HEK293 (cell line): ENCODE results near the gene CACNG1.

Source experiments
- CTCF ChIA-PET: fragments of 350-600 bp; formaldehyde crosslinking; extraction: SDS; loops from one replicate; lab custom pipeline; 2021; ENCODE audit warnings: antibody characterized with exemption; lab: Yijun Ruan, JAX
- POLR2A ChIA-PET: fragments of 300-600 bp; formaldehyde crosslinking; extraction: SDS; loops from one replicate; lab custom pipeline; 2020; ENCODE audit warnings: antibody characterized with exemption, inconsistent platforms; lab: Yijun Ruan, JAX
- H3K27ac ChIP-seq: fragments of 200-500 bp; sonication (Bioruptor generic); 2 replicates; pipeline ENCODE4 v1.5.1; 2014; ENCODE audit warnings: low read depth, low read length, control low read depth, inconsistent platforms; ENCODE audit errors: extremely low read depth
- H3K36me3 ChIP-seq, 2 experiments: fragments of 200-500 bp in 1 of 2; sonication (Bioruptor generic) in 1 of 2; 1 replicate in 1 of 2; 2 replicates in 1 of 2; pipeline ENCODE4 v1.5.1; 2014 to 2017; ENCODE audit warnings: inconsistent platforms in 2 of 2, low read length in 2 of 2; ENCODE audit not compliant: control insufficient read depth in 2 of 2, insufficient read depth in 1 of 2
- H3K4me1 ChIP-seq: fragments of 200-500 bp; sonication (Bioruptor generic); 2 replicates; pipeline ENCODE4 v1.5.1; 2014; ENCODE audit warnings: mild to moderate bottlenecking, low read length, inconsistent platforms; ENCODE audit not compliant: control insufficient read depth, insufficient read depth
- H3K4me3 ChIP-seq: 2 replicates; pipeline ENCODE4 v1.5.1; 2011; ENCODE audit warnings: low read depth, mild to moderate bottlenecking, control low read depth, low read length, moderate library complexity
- H3K9me3 ChIP-seq: fragments of 200-500 bp; sonication (Bioruptor generic); 2 replicates; pipeline ENCODE4 v1.5.1; 2014; ENCODE audit warnings: low read depth, low read length, inconsistent platforms; ENCODE audit not compliant: control insufficient read depth, insufficient read depth
- ATF2 ChIP-seq: fragments of 450-650 bp; formaldehyde crosslinking; IDR thresholded peaks from 2 replicates; pipeline ENCODE4 v1.5.1; 2016; ENCODE audit warnings: missing biosample characterization, missing genetic modification characterization, low read depth
- EGR2 ChIP-seq: fragments of 450-650 bp; formaldehyde crosslinking; IDR thresholded peaks from 2 replicates; pipeline ENCODE4 v1.5.1; 2016; ENCODE audit warnings: low read depth, missing biosample characterization, missing genetic modification characterization
- GFI1B ChIP-seq: fragments of 450-650 bp; formaldehyde crosslinking; IDR thresholded peaks from 2 replicates; pipeline ENCODE4 v1.5.1; 2016; ENCODE audit warnings: missing biosample characterization, missing genetic modification characterization
- HIC1 ChIP-seq: fragments of 450-650 bp; formaldehyde crosslinking; IDR thresholded peaks from 2 replicates; pipeline ENCODE4 v1.5.1; 2016; ENCODE audit warnings: missing biosample characterization, missing genetic modification characterization
- MEIS1 ChIP-seq: sonication (generic); formaldehyde crosslinking; IDR thresholded peaks from 2 replicates; pipeline ENCODE4 v1.8.1; 2022; ENCODE audit warnings: missing genetic modification reagents, mild to moderate bottlenecking, borderline replicate concordance
- PBX3 ChIP-seq: sonication (generic); formaldehyde crosslinking; IDR thresholded peaks from 2 replicates; pipeline ENCODE4 v1.8.1; 2022; ENCODE audit warnings: mild to moderate bottlenecking, moderate library complexity, missing genetic modification reagents
- TSHZ1 ChIP-seq: fragments of 450-650 bp; formaldehyde crosslinking; IDR thresholded peaks from 2 replicates; pipeline ENCODE4 v1.5.1; 2016; ENCODE audit warnings: missing biosample characterization, missing genetic modification characterization, borderline replicate concordance
- ZBTB21 ChIP-seq: fragments of 450-650 bp; formaldehyde crosslinking; IDR thresholded peaks from 2 replicates; pipeline ENCODE4 v1.5.1; 2017; ENCODE audit warnings: missing biosample characterization, missing genetic modification characterization
- ZBTB7A ChIP-seq: fragments of 450-650 bp; formaldehyde crosslinking; IDR thresholded peaks from 2 replicates; pipeline ENCODE4 v1.5.1; 2016; ENCODE audit warnings: low read depth, missing biosample characterization, missing genetic modification characterization
- ZNF155 ChIP-seq: fragments of 450-650 bp; formaldehyde crosslinking; IDR thresholded peaks from 2 replicates; pipeline ENCODE4 v1.5.1; 2016; ENCODE audit warnings: missing biosample characterization, missing genetic modification characterization
- ZNF175 ChIP-seq: fragments of 450-650 bp; formaldehyde crosslinking; IDR thresholded peaks from 2 replicates; pipeline ENCODE4 v1.5.1; 2016; ENCODE audit warnings: missing biosample characterization, missing genetic modification characterization
- ZNF335 ChIP-seq: fragments of 450-650 bp; formaldehyde crosslinking; conservative IDR thresholded peaks from 2 replicates; pipeline ENCODE4 v1.5.1; 2016; ENCODE audit warnings: missing biosample characterization, missing genetic modification characterization
- ZNF394 ChIP-seq: fragments of 450-650 bp; formaldehyde crosslinking; IDR thresholded peaks from 2 replicates; pipeline ENCODE4 v1.5.1; 2016; ENCODE audit warnings: missing biosample characterization, missing genetic modification characterization, mild to moderate bottlenecking, moderate library complexity, borderline replicate concordance
- ZNF501 ChIP-seq: fragments of 450-650 bp; formaldehyde crosslinking; IDR thresholded peaks from 2 replicates; pipeline ENCODE4 v1.5.1; 2016; ENCODE audit warnings: missing biosample characterization, missing genetic modification characterization
- ZNF561 ChIP-seq: fragments of 450-650 bp; IDR thresholded peaks from 2 replicates; pipeline ENCODE4 v1.5.1; 2018; ENCODE audit warnings: missing biosample characterization, missing genetic modification characterization, borderline replicate concordance
- ZNF791 ChIP-seq: fragments of 450-650 bp; formaldehyde crosslinking; IDR thresholded peaks from 2 replicates; pipeline ENCODE4 v1.5.1; 2016; ENCODE audit warnings: missing biosample characterization, missing genetic modification characterization

Gene CACNG1

GRCh38 chr17:67067571-67068482 is 23.5 kb downstream of the CACNG1 start:
- no peaks in the 10 kb centered on the region for H3K4me1 ChIP-seq
- no peak overlapping the region for H3K4me3 ChIP-seq
- H3K36me3 ChIP-seq, result peaks cover 0 to 9% of the 10 kb centered on the region in 2 experiments; a peak in 1 of 3 replicates
- H3K27ac ChIP-seq, result no peak overlapping the region
- no peaks in the 10 kb centered on the region for H3K9me3 ChIP-seq
- POLR2A ChIA-PET, result no interaction called here
- no peak for TF ChIP-seq ATF2 (tag by site-specific recombination)
- TF ChIP-seq ZNF335, result no peak
- no peak for TF ChIP-seq ZNF561 (tag by site-specific recombination)
- no peak for TF ChIP-seq MEIS1
- no peak for TF ChIP-seq ZNF155
- CTCF ChIA-PET, result interaction anchor here (0.5 to 1.9 kb wide), 3 partner anchors 8 to 706 kb away, joined by 3 to 9 read pairs (median 6); no protein-coding TSS in a partner anchor

GRCh38 chr17:67068999-67069398 is 24.6 kb downstream of the CACNG1 start:
- TF ChIP-seq GFI1B (tag by site-specific recombination) (0 out of 2 replicates have a peak, but pooled peaks have one; percentile 73), ZNF175 (tag by site-specific recombination) (no peak)
- TF ChIP-seq, all 188 proteins: peak for 1
- ChIA-PET CTCF (interaction anchor here (0.8 to 1.0 kb wide), 2 partner anchors 12 to 46 kb away, joined by 3 read pairs; no protein-coding TSS in a partner anchor), POLR2A (no interaction called here)
- no peaks in the 10 kb centered on the region for H3K4me1 ChIP-seq
- peaks cover 0 to 14% of the 10 kb centered on the region in 2 experiments; a peak in 2 of 3 replicates for H3K36me3 ChIP-seq
- no peak overlapping the region for H3K4me3 ChIP-seq
- no peaks in the 10 kb centered on the region for H3K9me3 ChIP-seq
- no peak overlapping the region for H3K27ac ChIP-seq

- Histone ChIP-seq H3K36me3 (peaks cover 0 to 14% of the 10 kb centered on the region in 2 experiments; a peak in 2 of 3 replicates), H3K27ac (no peak overlapping the region), H3K4me3 (no peak overlapping the region), H3K4me1 (no peaks in the 10 kb centered on the region), H3K9me3 (no peaks in the 10 kb centered on the region)
- no peak for TF ChIP-seq TSHZ1 (tag by site-specific recombination)
- POLR2A ChIA-PET, result no interaction called here
- CTCF ChIA-PET, result interaction anchor here (0.6 kb wide), 1 partner anchor 80 kb away, joined by 3 read pairs; no protein-coding TSS in a partner anchor
These were observed 25.3 kb downstream of the CACNG1 start for GRCh38 chr17:67069603-67070136.

GRCh38 chr17:67071595-67071994 is 27.2 kb downstream of the CACNG1 start:
- Histone ChIP-seq H3K4me1 (no peaks in the 10 kb centered on the region), H3K4me3 (no peak overlapping the region), H3K9me3 (no peaks in the 10 kb centered on the region), H3K36me3 (peaks cover 3 to 21% of the 10 kb centered on the region in 2 experiments; a peak in 2 of 3 replicates), H3K27ac (no peak overlapping the region)
- ChIA-PET POLR2A (no interaction called here), CTCF (no interaction called here)
- TF ChIP-seq HIC1 (tag by site-specific recombination) (no peak), EGR2 (tag by site-specific recombination) (no peak), ZBTB7A (tag by site-specific recombination) (no peak), ZNF501 (no peak), ZBTB21 (tag by site-specific recombination) (no peak), ZNF791 (no peak), ZNF394 (tag by site-specific recombination) (no peak), PBX3 (CRISPR knock-in tag) (no peak)
